HFFc6 (cell line): ENCODE measurements around the gene VIPR2. TPM values are rescaled to one million over a fixed set of nuclear protein-coding genes. Genes with fewer than 3 reads are reported as not detected.
"Not testable (repeated sequence)": the region's sequence is repeated elsewhere in the genome, so short reads cannot be mapped to it uniquely, and the experiment has no call there.

Experiments used
- DNase-seq: peaks from one replicate; pipeline ENCODE4 v3.0.0-alpha.2; 2018
- H3K27ac Mint-ChIP-seq: 2 replicates; pipeline ENCODE4 v1.8.0; 2020; ENCODE audit warnings: mild to moderate bottlenecking, mixed read lengths
- H3K27me3 Mint-ChIP-seq: 2 replicates; pipeline ENCODE4 v1.8.0; 2021; ENCODE audit warnings: mild to moderate bottlenecking, moderate library complexity, mixed read lengths; ENCODE audit not compliant: insufficient read depth
- H3K36me3 Mint-ChIP-seq: 2 replicates; pipeline ENCODE4 v1.8.0; 2021; ENCODE audit warnings: low read depth, mixed read lengths
- H3K4me1 Mint-ChIP-seq: 2 replicates; pipeline ENCODE4 v1.8.0; 2020; ENCODE audit warnings: low read depth, mixed read lengths
- H3K4me3 Mint-ChIP-seq: 2 replicates; pipeline ENCODE4 v1.8.0; 2020; ENCODE audit warnings: mild to moderate bottlenecking, moderate library complexity, mixed read lengths
- H3K9me3 Mint-ChIP-seq: 2 replicates; pipeline ENCODE4 v1.8.0; 2020; ENCODE audit warnings: mild to moderate bottlenecking, mixed read lengths
- total RNA-seq, 6 experiments: library from RNA; stranded (reverse); fragmentation: NEBNext Ultra II Directional; extraction: Animal tissue kit (Norgen Biotek cat#: 25700); gene quantifications; 2 replicates in 1 of 6; 3 replicates in 5 of 6; pipeline ENCODE4 v1.2.3, GENCODE V29; 2021
- TF ChIP-seq, protein P1 (sequence below): fragments of 200-600 bp; sonication (generic); IDR thresholded peaks from 2 replicates; pipeline ENCODE4 v1.5.0; 2021; ENCODE audit warnings: antibody characterized with exemption, mild to moderate bottlenecking

The VIPR2 gene
- total RNA-seq, 6 experiments from 2014 or later: not detected

DNA sequence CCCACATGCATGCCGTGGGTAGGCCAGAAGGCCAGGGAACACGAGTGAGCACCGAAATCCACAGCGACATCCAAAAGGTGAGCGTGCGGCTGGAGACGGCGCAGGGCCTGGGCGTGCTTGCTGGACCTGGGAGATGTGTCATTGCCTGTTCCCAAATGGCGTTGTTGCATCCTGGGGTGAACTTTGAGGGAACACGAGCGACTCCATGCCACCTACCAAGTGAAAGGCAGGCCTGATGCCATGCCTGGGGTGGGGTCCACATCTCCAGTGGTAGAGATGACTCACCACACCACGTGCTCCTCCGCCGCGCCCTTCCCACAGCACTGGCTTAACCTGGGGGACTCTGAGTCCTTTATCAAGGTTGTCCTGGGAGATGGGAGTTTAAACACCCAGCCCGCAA is 24.7 kb upstream of the VIPR2 start:
- H3K9me3 Mint-ChIP-seq: peaks cover 49% of the 10 kb centered on the region
- H3K27me3 Mint-ChIP-seq: no peaks in the 10 kb centered on the region
- TF ChIP-seq, protein P1, sequence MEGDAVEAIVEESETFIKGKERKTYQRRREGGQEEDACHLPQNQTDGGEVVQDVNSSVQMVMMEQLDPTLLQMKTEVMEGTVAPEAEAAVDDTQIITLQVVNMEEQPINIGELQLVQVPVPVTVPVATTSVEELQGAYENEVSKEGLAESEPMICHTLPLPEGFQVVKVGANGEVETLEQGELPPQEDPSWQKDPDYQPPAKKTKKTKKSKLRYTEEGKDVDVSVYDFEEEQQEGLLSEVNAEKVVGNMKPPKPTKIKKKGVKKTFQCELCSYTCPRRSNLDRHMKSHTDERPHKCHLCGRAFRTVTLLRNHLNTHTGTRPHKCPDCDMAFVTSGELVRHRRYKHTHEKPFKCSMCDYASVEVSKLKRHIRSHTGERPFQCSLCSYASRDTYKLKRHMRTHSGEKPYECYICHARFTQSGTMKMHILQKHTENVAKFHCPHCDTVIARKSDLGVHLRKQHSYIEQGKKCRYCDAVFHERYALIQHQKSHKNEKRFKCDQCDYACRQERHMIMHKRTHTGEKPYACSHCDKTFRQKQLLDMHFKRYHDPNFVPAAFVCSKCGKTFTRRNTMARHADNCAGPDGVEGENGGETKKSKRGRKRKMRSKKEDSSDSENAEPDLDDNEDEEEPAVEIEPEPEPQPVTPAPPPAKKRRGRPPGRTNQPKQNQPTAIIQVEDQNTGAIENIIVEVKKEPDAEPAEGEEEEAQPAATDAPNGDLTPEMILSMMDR: no peak
- no peak for DNase-seq
- peaks cover 9% of the 10 kb centered on the region for H3K36me3 Mint-ChIP-seq
- no peak overlapping the region for H3K4me3 Mint-ChIP-seq
- H3K27ac Mint-ChIP-seq: no peak overlapping the region
- no peaks in the 10 kb centered on the region for H3K4me1 Mint-ChIP-seq

DNA sequence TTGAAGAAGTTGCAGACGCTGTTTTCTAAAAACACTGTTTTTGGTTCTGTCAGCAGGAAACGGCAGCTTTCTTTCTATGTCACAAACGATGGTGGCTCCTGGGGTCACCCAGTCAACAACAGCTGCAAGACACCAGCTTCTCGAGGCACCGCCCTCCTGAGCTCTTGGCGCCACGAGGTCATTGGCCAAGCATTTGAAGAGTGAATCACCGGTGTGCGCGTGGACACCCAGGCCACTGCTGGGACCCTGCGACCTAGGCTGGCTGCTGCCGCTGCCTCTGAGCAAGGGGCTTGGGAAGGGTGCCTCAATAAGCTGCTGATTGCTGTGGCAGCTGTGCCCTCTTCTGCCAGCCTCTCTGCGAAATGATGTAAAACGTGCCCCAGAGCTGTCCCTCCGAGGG is 22.5 kb upstream of the VIPR2 start:
- TF ChIP-seq, protein P1: no peak
- no peak for DNase-seq
- Mint-ChIP-seq H3K4me1 (no peaks in the 10 kb centered on the region), H3K27me3 (no peaks in the 10 kb centered on the region), H3K9me3 (peaks cover 32% of the 10 kb centered on the region), H3K4me3 (no peak overlapping the region), H3K36me3 (peaks cover 7% of the 10 kb centered on the region), H3K27ac (no peak overlapping the region)

DNA sequence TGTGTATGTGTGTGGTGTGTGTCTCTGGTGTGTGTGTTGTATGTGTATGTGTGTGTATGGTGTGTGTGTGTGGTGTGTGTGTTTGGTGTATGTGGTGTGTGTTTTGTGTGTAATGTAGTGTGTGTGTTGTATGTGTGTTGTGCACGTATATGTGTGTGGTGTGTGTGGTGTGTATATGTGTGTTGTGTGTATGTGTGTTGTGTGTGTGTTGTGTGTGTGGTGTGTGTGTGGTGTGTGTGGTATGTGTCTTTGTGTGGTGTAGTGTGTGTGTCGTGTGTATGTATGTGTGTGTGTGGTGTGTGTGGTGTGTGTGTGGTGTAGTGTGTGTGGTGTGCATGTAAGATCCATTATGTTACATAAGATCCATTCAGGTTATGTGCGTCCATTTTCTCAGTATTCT is 21.9 kb upstream of the VIPR2 start:
- Mint-ChIP-seq H3K27me3 (no peaks in the 10 kb centered on the region), H3K9me3 (peaks cover 32% of the 10 kb centered on the region), H3K27ac (no peak overlapping the region), H3K4me1 (no peaks in the 10 kb centered on the region), H3K4me3 (no peak overlapping the region), H3K36me3 (peaks cover 7% of the 10 kb centered on the region)
- TF ChIP-seq, protein P1: no peak
- no peak for DNase-seq

DNA sequence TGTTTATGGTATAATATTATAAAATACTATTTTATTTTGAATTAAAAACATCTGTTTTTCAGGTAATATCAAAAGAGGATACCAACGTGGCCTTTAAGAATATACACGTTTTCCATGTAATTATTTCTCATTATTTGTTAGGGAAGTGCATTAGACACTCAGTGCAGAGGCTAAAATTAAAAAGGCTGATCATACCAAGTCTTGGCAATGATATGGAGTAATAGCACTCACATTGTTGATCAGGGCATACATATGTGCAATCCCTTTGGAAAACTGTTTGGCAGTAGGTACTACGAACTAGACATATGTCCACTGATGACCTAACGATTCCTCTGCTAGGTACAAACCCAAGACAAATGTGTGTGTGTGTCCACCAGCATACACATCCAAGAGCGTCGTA is 20.7 kb upstream of the VIPR2 start:
- no peak overlapping the region for H3K4me3 Mint-ChIP-seq
- peaks cover 27% of the 10 kb centered on the region for H3K9me3 Mint-ChIP-seq
- H3K36me3 Mint-ChIP-seq: peaks cover 4% of the 10 kb centered on the region
- no peaks in the 10 kb centered on the region for H3K4me1 Mint-ChIP-seq
- TF ChIP-seq, protein P1: no peak
- DNase-seq: no peak
- H3K27me3 Mint-ChIP-seq: no peaks in the 10 kb centered on the region
- H3K27ac Mint-ChIP-seq: no peak overlapping the region

DNA sequence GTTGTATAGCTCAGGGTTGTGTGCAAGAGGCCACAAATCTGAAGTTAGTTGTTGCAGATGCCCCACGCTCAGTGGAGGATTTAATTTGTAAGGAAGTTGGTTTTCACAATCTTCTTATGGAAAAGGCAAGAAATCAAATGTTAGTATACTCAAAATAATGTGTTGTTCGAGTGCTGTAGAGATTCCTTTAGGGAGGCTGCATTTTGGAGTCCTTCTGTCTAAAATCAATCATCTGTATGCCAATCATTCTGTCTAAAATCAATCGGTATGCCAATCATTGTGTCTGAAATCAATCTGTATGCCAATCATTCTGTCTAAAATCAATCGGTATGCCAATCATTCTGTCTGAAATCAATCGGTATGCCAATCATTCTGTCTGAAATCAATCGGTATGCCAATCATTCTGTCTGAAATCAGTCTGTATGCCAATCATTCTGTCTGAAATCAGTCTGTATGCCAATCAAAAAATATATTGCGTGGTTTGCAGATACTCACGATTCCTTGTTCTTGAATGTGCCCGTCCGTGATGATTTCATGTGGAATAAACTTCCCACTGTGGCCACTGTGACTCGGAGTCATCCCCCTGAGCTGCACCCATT is 19.1 kb upstream of the VIPR2 start:
- DNase-seq, H3K36me3 Mint-ChIP-seq, H3K27ac Mint-ChIP-seq, H3K27me3 Mint-ChIP-seq, H3K4me3 Mint-ChIP-seq, H3K4me1 Mint-ChIP-seq: not testable (repeated sequence)
- peaks cover 22% of the 10 kb centered on the region for H3K9me3 Mint-ChIP-seq

DNA sequence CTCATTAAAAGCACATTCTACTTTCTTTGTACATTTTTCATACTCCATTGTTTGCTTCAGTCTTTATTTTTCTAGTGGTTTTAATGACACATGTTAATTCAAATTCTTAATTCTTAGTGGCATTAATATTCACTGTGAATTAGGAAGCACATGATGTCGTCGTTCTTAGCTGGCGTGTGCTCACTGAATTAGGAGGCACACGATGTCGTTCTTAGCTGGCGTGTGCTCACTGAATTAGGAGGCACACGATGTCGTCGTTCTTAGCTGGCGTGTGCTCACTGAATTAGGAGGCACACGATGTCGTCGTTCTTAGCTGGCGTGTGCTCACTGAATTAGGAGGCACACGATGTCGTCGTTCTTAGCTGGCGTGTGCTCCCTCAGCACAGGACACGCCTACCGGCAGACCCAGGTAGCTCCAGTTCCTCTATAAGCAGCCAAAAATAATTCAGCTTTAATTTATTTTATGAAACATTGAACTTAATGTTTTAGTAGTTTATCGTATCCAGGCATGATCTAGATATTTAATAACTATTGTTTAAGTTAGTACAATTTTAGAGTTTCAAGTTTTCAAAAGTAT is 17.5 kb upstream of the VIPR2 start:
- peaks cover 23% of the 10 kb centered on the region for H3K9me3 Mint-ChIP-seq
- H3K4me3 Mint-ChIP-seq, H3K27me3 Mint-ChIP-seq, H3K36me3 Mint-ChIP-seq, H3K27ac Mint-ChIP-seq, DNase-seq, H3K4me1 Mint-ChIP-seq: not testable (repeated sequence)
